Measurements from ENCODE around the gene ADD2. TPM values are rescaled to one million over a fixed set of nuclear protein-coding genes. Genes with fewer than 3 reads are reported as not detected.

Gene ADD2
- total RNA-seq, 4 donors from 2014 or later = 0.42 to 2.4 (median 1.3) TPM

GRCh38 chr2:70668911-70669310, 99.1 kb downstream of the ADD2 start:
- Histone ChIP-seq H3K27me3 (peaks cover 0 to 6% (median 0%) of the 10 kb centered on the region in 4 donors), H3K4me1 (no peaks in the 10 kb centered on the region), H3K9me3 (no peaks in the 10 kb centered on the region), H3K4me3 (no peak overlapping the region), H3K27ac (no peak overlapping the region), H3K36me3 (no peaks in the 10 kb centered on the region)
- WGBS, 2 donors = 71 to 79% methylated on average over 4 of the region's 4 CpGs
- no peak for TF ChIP-seq CTCF (IDR thresholded peaks at IDR 0.05)
- no peak for TF ChIP-seq POLR2A (IDR thresholded peaks at IDR 0.05)
- intact Hi-C loops (cut with DNase I) = no loop called here
- DNase-seq = no peak

GRCh38 chr2:70668432-70668831, 99.6 kb downstream of the ADD2 start:
- no peak for TF ChIP-seq POLR2A (IDR thresholded peaks at IDR 0.05)
- Histone ChIP-seq H3K27ac (no peak overlapping the region), H3K27me3 (peaks cover 0 to 7% (median 0%) of the 10 kb centered on the region in 4 donors), H3K36me3 (no peaks in the 10 kb centered on the region), H3K4me3 (no peak overlapping the region), H3K4me1 (no peaks in the 10 kb centered on the region), H3K9me3 (no peaks in the 10 kb centered on the region)
- 49 to 55% methylated on average over 2 to 3 of the region's 3 CpGs for WGBS, 2 donors
- intact Hi-C loops (cut with DNase I) = no loop called here
- no peak for DNase-seq

- DNase-seq = no peak
- Histone ChIP-seq H3K4me3 (no peak overlapping the region), H3K27me3 (peaks cover 0 to 7% (median 0%) of the 10 kb centered on the region in 4 donors), H3K4me1 (no peaks in the 10 kb centered on the region), H3K27ac (no peak overlapping the region), H3K36me3 (no peaks in the 10 kb centered on the region), H3K9me3 (no peaks in the 10 kb centered on the region)
- TF ChIP-seq POLR2A (IDR thresholded peaks at IDR 0.05) = no peak
- TF ChIP-seq CTCF (IDR thresholded peaks at IDR 0.05) = no peak
- WGBS, 2 donors = 54 to 81% methylated on average over 7 of the region's 7 CpGs
- intact Hi-C loops (cut with DNase I) = no loop called here
These were observed 103.5 kb downstream of the ADD2 start for GRCh38 chr2:70664525-70664924.

- peaks cover 0 to 7% (median 0%) of the 10 kb centered on the region in 4 donors for H3K27me3 ChIP-seq
- H3K9me3 ChIP-seq = no peaks in the 10 kb centered on the region
- intact Hi-C loops (cut with DNase I) = no loop called here
- TF ChIP-seq POLR2A (IDR thresholded peaks at IDR 0.05) = no peak
- H3K27ac ChIP-seq = no peak overlapping the region
- DNase-seq = no peak
- 78 to 95% methylated on average over 5 of the region's 10 CpGs for WGBS, 2 donors
- no peaks in the 10 kb centered on the region for H3K4me1 ChIP-seq
- H3K36me3 ChIP-seq = no peaks in the 10 kb centered on the region
- no peak overlapping the region for H3K4me3 ChIP-seq
These were observed 104.6 kb downstream of the ADD2 start for GRCh38 chr2:70663411-70663810.

GRCh38 chr2:70659551-70659950, 108.4 kb downstream of the ADD2 start:
- no peaks in the 10 kb centered on the region for H3K4me1 ChIP-seq
- H3K27me3 ChIP-seq = peaks cover 0 to 35% (median 0%) of the 10 kb centered on the region in 4 donors
- intact Hi-C loops (cut with DNase I) = no loop called here
- WGBS, 2 donors = 73 to 91% methylated on average over 3 to 5 of the region's 5 CpGs
- H3K36me3 ChIP-seq = no peaks in the 10 kb centered on the region
- no peak for TF ChIP-seq CTCF (IDR thresholded peaks at IDR 0.05)
- no peak for TF ChIP-seq POLR2A (IDR thresholded peaks at IDR 0.05)
- no peak overlapping the region for H3K27ac ChIP-seq
- H3K9me3 ChIP-seq = no peaks in the 10 kb centered on the region
- H3K4me3 ChIP-seq = no peak overlapping the region
- no peak for DNase-seq

GRCh38 chr2:70658476-70658875, 109.5 kb downstream of the ADD2 start:
- TF ChIP-seq POLR2A (IDR thresholded peaks at IDR 0.05) = no peak
- no peak for TF ChIP-seq CTCF (IDR thresholded peaks at IDR 0.05)
- no peak overlapping the region for H3K27ac ChIP-seq
- no peak overlapping the region for H3K4me3 ChIP-seq
- H3K27me3 ChIP-seq = peaks cover 0 to 41% (median 0%) of the 10 kb centered on the region in 4 donors
- intact Hi-C loops (cut with DNase I) = no loop called here
- H3K9me3 ChIP-seq = no peaks in the 10 kb centered on the region
- WGBS, 2 donors = 40 to 45% methylated on average over 2 of the region's 2 CpGs
- H3K4me1 ChIP-seq = no peaks in the 10 kb centered on the region
- no peak for DNase-seq
- no peaks in the 10 kb centered on the region for H3K36me3 ChIP-seq
